HG03280 (cell line): ENCODE measurements around the gene PTPRM.

Experiments
- ATAC-seq: cut with Tn5 transposase; IDR thresholded peaks from one replicate; pipeline ENCODE4 v1.9.1; 2021; ENCODE audit warnings: mild to moderate bottlenecking, moderate library complexity; ENCODE audit not compliant: unreplicated experiment

The PTPRM gene

DNA sequence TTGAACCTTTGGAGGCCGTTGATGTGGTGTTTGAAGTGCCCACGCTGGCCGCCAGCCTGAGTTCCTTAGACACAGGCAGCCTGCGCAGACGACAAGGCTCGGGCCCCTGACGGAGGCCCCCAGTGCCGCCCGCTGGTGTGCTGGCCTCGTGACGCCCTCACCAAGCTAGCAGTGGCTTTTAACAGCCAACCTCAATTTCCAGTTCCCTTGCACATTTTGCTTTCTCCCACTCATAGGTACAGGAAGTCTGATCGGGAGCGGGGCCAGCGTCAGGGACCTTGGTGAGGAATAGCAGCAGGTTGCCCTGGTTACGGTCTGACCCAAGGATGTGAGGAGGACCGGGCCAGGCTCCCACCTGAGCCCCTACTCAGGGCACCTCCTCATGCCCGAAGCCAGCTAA, 834.5 kb downstream of the PTPRM start:
- ATAC-seq = no peak

DNA sequence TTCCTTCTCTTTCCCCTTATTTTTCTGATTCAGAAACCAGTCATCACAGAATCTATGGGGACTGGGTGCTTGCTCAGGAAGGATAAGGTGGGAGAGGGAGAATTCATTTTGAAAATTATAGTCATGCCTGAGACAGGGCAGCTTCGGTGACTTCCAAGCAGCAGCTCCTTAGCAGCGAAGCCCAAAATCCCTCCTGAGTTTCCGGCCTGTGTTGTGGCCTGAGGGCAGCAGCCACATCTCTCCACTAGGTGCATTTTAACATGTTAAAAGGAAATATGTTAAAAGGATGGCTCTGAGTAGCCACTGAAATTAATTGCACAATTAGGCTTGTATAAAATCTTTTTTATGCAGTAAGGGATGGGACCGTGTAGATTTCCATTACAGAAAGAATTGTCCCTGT, 835.1 kb downstream of the PTPRM start:
- no peak for ATAC-seq

DNA sequence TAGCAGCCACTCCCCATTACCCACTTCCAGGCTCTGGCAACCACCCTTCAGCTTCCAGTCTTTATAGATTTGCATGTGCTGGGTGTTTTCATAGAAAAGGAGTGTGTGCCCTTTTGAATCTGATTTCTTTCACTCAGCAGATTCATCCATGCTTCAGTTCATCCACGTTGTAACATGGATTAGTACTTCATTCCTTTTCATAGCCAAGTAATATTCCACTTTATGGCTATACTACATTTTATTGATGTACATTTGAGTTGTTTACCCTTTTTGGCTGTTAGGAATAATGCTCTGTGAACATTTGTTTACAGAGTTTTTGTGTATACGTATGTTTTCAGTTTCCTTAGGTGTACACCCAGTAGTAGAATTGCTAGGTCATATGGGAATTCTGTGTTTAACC, 836.6 kb downstream of the PTPRM start:
- ATAC-seq = no peak

DNA sequence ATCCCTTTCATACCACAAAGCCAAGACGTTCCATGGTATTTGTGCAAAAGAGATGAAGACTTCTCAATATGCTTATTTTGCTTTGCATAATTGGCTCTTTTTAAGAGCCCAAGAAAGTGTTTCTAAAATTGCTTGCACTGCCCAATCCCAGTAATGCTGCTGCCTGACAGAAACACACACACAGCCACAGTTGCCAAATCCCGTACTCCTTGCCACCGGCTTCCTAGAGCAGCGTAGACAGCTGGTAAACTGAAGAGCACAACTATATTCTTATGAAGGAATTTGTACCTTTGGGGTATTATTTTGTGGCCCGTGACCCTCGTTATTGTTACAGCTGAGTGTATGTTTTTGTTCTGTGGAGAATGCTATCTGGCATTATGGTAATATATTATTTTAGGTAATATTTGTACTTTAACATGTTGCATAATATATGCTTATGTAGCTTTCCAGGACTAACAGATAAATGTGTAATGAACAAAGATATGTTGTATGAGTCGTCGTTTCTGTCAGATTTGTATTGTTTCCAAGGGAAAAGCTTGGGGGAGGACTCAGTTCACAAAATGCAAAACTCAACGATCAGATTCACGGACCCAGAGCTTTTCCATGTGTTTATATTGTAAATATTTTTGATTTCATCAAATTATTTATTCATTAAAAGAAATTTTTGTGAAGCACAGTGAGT, 839.2 kb downstream of the PTPRM start:
- ATAC-seq = no peak

DNA sequence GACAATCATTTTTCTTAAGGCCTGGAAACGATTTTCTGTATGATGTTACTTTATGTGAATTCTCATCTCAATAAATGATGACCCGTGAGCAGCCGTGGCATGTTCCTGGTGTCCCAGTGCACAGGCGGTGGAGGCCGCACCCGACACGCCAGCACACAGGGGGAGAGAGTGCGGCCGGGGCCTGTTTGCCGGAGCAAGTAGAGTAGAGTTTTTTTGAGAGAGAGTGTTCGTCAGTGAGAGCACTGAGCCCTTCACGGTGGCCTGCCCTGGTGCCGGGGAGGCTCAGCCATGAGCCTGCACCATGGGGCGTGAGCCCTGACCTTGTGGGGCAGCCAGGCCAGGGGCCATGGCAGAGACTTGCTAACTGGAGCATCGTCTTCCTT, 839.7 kb downstream of the PTPRM start:
- no peak for ATAC-seq

DNA sequence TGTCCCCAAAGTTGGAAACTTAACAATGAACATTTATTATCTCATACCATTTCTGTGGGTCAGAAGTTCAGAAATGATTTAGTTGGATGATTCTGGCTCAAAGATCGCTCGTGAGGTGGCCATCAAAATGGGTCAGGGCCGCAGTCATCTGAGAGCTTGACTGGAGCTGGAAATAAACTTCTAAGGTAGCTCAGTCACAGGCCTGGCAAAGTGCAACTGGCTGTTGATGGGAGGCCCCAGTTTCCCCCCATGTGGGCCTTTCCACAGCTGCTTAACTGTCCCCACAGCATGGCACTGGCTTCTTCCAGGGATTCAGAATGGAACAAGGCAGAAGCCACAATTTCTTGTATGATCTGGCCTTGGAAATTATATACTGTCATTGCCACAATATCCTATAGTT, 842.0 kb downstream of the PTPRM start:
- no peak for ATAC-seq

DNA sequence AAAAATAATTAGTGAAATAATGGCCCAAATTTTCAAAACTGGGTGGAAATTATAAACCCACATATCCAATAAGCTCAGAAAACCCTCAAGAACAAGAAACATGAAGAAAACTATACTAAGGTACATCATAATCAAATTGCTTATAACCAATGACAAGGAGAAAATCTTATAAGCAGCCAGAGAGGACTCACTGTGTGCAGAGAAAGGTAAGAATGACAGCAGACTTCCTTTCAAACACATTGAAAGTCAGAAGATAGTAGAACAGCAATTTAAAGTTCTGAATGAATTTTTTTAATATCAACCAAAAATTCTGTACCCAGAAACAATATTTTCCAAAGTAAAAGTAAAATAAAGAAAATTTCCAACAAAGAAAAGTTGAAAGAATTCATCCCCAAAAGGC, 844.4 kb downstream of the PTPRM start:
- ATAC-seq = no peak

DNA sequence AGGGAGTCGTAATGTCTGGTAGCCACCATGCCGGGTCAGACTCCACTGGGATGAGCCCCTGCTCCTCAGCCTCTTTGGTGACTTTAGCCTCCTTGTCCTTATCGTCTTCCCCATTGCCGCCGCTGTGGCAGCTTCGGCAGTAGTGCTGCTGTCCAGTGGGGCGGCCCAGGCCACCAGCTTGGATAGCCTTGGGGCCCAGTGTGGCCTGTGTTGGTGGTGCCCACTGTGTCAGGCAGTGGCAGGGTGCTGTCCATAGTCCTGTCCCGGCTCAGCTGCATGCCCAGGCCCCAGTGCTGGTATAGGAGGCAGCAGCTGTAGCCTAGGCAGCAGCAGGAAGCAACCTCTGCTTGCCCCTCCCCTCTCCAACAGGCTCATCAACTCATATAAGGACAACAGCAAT, 845.0 kb downstream of the PTPRM start:
- ATAC-seq = no peak

DNA sequence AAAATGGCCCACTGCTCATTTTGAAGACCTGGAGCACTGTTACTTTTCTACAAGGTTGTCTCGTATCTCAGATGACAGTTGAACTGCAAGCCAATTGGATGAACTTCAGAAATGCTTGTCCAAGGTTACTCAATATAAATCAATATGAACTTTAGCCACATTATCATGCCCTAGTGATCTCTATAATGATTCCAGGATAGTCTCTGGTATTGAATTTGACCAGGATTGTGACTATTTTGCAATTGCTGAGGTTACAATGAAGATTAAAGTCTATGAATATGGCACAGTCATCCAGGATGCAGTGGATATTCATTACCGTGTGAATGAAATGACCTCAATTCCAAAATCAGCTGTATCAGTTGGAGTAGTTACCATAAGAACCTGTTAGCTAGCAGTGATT, 846.1 kb downstream of the PTPRM start:
- no peak for ATAC-seq

DNA sequence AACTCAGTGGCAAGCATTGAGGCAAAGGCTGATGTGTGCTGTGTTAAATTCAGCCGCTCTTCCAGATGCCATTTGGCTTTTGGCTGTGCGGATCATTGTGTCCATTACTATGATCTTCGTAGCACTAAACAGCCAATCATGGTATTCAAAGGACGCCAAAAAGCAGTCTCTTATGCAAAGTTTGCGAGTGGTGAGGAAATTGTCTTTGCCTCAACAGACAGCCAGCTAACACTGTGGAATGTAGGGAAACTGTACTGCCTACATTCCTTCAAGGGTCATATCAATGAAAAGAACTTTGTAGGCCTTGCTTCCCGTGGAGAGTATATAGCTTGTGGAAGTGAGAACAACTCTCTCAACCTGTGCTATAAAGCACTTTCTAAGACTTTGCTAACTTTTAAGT, 846.6 kb downstream of the PTPRM start:
- no peak for ATAC-seq

DNA sequence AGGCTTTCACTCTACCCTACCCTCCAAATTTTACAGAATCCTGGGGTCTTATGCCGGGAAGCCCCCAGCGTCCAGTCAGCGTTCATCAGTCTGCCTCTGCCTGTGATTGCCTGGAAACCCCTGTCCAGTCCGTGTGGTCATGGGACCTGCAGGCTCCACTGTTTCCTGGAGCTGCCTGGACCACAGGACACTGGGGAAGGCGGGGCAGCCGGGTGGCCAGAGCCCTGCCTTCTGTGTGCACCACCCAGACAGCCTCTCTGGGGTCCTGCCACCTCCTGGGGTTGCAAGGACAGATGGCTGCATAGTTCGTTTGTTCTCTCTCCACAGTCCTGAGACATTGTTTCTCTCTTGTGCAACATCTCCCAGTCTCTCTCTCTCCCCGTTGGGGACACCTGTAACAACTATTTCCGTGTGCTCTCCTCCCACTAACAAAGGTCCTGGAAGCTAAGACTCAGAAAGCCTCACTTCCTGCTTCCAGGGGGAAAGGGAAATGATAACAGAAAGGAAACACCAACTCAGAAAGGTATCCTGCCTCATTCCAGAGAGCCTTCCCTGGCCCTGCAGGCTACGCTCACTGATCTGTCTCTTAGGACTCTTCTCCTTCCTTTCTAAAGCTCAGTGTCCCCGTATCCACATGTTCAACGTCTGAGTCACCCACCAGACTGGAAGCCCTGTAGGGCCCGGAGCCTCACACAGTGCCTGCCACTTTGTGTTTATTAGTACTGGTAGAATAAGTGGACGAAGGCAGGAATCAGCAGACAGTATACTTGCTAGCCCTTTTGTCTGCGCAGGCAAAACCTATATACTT, 849.3 kb downstream of the PTPRM start:
- no peak for ATAC-seq

DNA sequence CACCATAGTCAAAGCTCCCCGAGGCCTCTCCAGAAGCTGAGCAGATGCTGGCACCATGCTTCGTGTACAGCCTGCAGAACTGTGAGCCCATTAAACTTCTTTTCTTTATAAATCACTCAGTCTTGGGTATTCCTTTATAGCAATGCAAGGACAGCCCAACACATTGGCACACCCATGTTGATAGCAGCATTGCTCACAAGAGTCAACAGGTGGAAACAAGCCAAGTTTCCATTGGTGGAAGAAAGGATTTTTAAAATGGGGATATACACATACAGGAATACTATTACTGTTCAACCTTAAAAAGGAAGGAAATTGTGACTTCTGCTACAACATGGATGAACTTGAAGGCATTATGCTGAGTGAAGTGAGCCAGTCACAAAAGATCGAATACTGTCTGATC, 855.3 kb downstream of the PTPRM start:
- ATAC-seq = no peak

DNA sequence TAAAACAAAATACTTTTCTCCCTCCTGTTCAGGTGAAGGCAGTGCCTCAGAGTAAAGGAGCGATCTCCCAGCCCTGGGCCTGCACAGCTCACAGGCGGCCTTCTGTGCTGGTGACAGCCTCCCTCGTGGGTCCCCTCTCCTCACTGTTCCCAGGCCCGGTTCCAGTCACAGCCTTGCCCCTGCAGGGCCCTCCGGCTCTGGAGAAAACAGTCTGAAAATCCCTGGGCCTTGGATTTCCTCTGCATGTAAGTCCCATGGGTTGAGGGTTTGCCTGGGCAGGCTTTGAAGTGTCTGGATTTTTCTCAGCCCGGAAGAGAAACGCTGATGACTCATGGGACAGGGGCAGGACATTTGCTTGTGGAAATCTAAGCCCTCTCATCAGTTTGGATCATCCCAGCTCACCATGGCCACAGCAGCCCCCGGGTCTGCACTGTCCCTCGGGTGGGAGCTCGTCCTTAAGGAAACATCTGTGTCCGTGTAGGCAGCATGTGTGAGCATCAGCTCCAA, 856.0 kb downstream of the PTPRM start:
- ATAC-seq = no peak

DNA sequence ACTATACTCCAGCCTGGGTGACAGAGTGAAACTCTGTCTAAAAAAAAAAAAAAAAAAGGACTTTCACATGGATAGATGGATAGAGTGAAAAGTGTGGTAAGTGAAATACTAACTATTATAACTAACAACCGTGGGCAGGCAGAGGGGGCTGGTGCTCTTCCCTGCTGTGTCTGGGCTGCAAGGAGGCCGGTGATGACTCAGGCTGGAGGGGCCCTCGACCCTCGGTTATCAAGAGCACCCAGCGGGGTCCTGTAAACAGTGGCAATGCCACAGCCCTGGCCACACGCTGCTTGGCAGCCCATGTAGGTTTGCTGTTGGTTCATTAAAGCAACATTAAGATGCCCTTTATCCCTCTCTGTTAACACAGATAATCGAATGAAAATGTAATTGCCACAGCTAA, 857.4 kb downstream of the PTPRM start:
- no peak for ATAC-seq

DNA sequence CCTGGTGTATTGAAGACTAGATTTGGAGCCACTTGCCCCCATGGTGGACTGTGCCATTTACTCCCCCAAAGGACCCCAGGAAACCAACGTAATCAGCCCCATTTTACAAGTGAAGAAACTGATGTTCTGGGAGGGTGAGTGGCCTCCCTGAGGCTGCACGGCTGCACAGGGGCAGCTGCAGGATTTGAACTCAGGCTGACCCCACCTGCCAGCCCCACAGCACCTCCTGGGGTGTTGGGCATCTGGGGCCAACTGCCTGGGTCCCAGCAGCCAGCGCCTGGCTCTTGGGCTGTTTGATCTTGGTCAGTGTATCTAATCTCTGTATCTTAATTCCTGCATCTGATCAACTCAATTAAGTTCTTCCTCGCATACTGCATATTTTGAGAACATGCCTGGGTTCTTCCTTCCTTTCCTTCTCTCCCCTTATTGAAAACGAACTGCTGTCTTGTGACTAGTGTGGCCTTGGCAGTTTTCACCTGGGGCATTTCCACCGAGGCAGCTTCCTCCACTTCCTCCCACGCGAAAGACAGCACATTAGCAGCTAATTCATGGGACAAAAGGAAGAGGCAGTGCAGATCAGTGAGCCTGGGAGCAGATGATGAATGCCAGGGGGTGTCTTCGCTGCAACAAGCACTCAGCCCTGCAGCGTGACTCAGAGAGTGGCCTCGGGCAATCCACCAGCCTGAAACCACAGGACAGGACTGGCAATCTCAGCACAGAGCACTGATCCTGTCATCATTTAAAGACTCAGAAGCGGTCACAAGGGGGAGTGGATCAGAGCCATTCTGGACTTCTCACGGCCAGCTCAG, 858.0 kb downstream of the PTPRM start:
- ATAC-seq = no peak

DNA sequence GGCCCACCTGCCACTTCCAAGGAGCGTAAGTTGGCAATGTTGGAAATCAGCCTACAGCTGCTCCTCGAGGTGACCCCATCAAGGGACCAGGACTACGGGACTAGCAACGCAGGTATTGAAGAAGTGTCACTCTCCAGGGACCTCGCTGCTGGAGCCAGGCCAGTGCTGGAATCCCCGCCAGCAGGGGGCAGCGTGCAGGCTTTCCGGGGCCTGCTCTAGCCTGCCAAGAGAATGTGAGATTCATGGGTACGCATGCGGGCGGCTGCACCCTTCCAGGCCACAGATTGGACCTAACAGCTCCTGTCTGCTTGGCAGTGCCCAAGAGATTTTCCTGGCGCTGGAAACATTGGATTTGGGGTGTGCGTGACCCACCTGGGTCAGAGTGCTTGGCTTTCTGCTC, 859.3 kb downstream of the PTPRM start:
- ATAC-seq = no peak

DNA sequence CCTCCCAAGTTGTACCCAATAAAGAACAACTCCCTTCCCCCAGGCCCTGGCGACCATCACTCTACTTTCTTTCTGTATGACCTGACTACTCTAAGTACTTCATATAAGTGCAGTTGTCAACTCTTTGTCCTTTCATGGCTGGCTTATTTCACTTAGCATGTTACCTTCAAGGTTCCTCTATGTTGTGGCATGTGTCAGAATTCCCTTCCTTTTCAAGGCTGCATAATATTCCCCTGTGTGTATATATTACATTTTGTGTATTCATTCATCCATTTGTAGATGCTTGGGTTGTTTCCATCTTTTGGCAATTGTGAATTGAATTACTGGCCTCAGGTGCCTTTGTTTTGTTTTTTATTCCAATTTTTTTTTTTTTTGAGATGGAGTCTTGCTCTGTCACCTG, 860.2 kb downstream of the PTPRM start:
- no peak for ATAC-seq

DNA sequence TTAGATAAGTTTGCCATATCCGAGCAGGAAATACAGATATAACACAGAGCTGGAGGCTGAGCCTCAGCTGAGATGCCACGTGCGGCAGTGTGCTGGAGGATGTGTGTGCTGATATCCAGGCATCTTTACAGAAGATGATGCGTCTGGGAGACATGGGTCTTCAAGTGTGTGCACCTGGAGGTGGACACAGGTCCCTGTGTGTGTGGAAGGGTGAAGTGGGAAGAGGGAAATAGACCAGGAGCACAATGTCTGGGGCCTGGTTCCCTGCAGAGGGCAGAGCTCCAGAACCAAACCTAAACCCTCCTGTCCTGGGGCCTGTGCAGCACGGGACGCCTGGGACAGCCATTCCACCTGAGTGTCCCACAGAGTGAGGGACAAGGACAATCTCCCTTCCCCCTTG, 861.8 kb downstream of the PTPRM start:
- no peak for ATAC-seq

DNA sequence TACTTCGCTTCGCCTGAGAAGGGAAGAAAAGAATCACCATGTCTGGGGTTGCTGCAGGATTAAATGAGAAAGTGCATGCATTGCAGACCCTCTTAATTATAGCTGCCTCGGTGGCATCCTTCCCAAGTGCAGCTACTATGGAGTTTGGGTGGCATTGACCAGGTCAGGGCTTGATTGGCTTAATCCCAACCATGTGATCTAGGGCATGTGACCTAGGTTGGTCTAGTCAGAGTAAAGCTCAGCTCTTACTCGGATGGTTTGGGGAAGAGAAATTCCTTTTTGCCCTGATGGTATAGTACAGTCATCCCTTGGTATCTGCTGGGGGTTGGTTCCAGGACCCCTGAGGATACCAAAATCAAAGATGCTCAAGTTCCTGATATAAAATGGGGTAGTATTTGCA, 863.9 kb downstream of the PTPRM start:
- ATAC-seq = no peak

DNA sequence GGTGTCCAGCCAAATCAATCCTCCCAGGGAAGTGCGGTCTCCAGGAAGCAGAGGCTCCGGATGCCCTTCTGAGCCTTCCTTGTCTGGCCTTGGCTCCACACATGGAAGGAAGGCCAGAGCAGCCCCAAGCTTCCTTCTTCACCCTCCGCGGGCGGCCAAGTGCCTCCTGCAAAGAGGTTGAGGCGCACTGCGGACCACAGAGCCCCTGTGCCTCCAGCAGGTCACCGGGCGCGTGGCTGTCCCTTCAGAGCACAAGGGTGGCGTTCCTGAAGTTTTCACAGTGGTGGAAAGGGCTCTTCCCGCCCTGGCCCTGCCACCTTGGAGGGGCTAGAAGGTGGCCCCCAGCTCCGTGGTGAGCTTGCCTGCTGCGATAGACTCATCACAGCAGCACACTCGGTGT, 866.2 kb downstream of the PTPRM start:
- no peak for ATAC-seq

DNA sequence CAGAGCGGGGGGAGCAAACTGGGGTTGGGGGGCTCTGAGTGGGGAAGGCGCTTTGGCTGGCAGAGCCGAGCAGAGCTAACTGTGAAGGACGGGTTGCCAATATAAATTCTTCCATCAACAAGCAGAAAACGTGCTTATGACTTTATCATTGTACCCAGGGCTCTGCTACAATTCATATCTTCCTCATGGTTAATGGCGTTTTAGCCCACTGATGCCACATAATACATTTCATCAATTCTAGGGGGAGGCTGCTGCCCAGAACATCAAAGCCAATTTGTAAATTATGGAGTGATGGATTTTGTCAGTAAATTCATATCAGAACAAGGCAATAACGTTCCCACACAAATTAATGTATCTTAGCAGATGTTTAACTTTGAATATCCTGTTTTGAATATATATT, 866.7 kb downstream of the PTPRM start:
- ATAC-seq = no peak

DNA sequence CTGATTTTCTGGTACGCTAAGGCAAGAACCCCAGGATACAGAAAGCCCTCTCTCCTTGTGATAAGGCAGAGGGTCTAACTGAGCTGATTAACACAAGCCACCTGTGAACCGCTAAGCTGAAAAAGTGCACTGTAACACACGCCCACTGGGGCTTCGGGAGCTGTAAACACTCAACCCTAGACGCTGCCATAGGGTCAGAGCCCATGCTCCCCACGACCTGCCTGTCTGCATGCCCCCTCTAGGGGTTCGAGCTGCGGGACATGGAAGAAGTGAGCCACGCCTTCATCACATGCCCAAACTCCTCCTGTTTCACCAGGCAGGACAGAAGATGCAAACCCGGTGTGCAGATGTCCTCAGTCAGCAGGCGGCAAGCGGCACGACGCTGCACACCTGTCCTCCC, 868.3 kb downstream of the PTPRM start:
- ATAC-seq = no peak
